ENCODE results near the gene HDAC11.

Gene HDAC11

GRCh38 chr3:13525827-13526625 is 45.9 kb downstream of the HDAC11 start:
- DNase-seq (ENCODE audit: low spot score), result peak; percentile 71

GRCh38 chr3:13526626-13526949 is 46.5 kb downstream of the HDAC11 start:
- DNase-seq (ENCODE audit: low spot score), result no peak

DNA sequence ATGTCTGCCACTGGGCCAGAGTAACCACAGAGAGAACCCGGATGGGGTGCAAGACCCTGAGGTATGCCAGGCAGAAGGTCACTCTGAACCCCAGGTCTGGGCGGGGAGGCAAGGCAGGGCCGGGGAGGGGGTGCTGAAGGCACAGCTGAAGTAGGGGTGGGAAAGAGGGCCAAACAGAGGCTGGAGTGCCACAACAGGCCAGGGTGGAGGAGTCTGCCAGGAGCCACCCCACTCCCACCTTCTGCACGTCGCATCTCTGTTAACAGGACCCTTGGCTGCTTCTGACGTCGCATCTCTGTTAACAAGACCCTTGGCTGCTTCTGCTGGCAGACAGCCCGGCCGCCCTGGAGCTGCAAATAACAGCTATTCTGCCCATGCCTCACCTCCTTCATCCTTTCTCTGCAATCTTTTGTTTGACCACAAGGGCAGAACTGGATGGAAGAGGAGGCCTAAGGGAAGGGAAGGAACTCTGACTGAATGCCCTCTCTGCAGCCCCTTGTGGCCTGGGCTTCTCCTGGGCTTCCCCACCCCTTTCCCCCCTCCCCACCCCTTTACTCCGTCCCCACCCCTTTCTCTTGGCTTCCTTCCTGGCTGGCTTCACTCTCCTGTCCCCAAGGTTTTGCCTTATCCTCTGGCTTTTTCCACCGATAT is 48.2 kb downstream of the HDAC11 start:
- DNase-seq (ENCODE audit: low spot score), result no peak

DNA sequence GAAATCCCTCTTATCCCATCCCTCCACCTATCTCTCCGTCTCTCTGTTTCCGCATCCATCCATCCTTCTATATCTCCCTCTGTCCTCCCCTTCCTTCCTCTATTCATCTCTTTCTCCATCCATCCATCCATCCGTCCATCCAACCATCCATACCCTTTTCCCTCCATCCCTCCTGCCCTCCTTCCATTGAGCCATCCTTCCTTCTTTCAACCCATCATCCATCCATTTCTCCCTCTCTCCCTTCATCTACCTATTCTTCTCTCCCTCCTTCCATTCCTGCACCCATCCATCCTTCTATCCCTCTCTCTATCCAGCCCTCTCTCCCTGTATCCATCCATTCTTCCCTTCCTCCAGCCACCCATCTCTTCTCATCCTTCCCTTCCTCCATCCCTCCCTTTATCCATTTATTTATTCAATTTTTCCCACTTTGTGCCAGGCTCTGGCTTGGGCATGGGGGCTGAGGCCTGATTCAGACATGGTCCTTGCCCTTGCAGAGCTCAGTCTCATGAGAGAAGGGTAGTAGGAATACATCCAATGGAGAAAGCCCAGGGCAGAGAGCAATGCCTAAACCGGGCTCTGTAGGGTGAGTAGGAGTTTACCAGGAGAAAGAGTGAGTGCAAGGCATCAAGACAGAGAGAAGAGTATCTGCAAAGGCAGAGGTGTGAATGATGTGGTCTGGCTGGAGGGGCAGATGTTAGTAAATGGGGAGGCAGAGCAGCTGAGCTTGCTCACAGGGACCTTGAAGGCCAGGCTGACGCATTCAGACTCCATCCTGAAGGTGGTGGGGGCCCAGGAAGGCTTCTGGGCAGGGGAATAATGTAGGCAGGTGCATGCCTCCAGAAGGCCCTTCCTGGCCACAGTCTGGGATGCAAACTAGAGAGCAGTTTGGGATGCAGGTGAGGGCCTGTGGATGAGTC is 49.3 kb downstream of the HDAC11 start:
- DNase-seq (ENCODE audit: low spot score), result no peak

DNA sequence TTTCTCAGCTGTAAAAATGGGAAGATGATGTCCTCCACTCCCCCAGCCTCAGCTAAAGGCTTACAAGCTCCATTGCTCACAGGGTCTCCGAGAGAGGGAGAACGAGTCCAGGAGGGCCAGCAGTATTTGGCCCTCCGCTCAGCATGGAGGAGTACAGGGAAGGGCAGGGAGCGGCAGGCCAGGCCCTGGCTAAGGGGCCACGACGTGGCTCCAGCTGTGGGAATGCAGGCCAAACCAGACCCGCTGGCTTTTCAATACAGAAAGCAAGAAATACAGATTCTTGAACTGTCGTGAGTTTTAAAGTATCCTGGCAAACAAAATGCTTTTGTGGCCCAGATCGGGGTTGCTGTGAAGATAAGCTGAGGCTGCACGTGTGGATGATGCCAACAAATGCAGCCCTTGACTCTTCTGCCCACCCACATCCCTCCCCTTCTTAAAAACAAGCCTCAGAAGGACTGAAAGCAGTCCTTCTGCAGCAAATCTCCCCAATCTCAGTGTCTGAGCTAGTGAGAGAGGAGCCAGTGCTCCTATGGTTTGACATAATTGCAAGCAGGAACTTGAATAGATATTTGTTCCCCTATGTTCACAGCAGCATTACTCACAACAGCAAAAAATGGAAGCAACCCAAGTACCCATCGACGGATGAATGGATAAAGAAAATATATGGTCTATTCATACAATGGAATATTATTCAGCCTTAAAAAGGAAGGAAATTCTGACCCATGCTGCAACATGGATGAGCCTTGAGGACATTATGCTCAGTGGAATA is 50.3 kb downstream of the HDAC11 start:
- DNase-seq (ENCODE audit: low spot score), result no peak

GRCh38 chr3:13532085-13532484 is 52.0 kb downstream of the HDAC11 start:
- DNase-seq (ENCODE audit: low spot score), result no peak

DNA sequence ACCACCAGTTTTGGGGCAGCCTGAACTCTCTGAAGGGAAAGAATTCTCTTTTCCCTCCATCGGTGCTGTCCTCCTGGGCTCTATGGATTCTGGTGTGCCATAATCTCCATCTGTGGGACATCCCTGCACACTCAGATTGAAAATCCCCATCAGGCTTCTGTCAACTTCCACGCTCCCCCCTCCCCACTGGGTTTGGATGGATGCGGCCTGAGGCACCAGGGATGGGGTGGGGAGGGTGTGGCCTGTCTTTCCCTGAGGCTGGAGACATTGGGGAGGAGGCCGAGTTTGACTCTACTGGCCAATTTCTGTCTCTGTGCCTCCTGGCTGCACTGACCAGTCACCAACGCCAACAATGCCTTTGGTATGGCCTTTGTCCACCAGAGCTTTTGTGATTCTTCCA is 52.5 kb downstream of the HDAC11 start:
- DNase-seq (ENCODE audit: low spot score), result no peak

GRCh38 chr3:13533885-13534301 is 53.8 kb downstream of the HDAC11 start:
- no peak for DNase-seq (ENCODE audit: low spot score)

- no peak for DNase-seq (ENCODE audit: low spot score)
Measured at GRCh38 chr3:13535526-13535875, 55.4 kb downstream of the HDAC11 start.

GRCh38 chr3:13535905-13536304 is 55.8 kb downstream of the HDAC11 start:
- DNase-seq (ENCODE audit: low spot score), result no peak

DNA sequence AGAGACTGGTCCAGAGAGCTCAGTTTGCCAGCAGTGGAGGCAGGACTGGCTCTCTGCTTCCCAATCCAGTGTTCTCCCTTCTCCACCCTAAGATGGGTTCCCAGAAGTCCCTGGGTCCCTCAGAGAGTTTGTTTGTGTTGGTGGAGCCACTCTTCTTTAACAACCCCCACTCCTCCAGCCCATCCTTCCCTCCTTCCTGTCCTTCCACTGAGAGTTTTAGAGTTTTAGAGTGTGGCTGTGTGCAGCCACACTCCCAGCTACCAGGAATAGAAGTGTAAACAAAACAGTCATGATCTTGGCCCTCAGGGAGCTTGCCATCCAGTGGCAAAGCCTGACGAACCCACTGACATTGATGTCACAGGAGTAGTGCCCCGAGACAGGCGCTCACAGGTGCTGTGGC is 56.3 kb downstream of the HDAC11 start:
- DNase-seq (ENCODE audit: low spot score), result no peak

GRCh38 chr3:13536832-13537231 is 56.7 kb downstream of the HDAC11 start:
- DNase-seq (ENCODE audit: low spot score), result no peak

GRCh38 chr3:13537244-13537908 is 57.3 kb downstream of the HDAC11 start:
- no peak for DNase-seq (ENCODE audit: low spot score)

DNA sequence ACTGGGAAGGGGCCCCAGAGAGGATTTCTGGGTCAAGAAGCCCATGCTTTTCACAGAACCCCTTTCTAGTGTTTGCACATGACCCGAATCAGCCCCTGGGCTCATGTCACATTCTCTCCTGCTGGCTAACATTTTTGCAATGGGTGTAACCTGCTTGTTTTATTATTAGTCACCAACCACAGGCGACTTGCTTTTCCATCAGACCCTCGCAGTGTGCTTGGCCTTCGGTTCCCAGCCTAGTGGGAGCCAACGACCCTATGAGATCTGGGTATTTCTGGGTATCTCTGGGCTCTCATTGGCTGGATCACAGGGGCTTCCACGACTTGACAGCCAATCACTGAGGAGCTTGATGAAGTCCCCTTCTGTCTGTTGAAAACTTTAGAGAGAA is 57.8 kb downstream of the HDAC11 start:
- peak; percentile 90 for DNase-seq (ENCODE audit: low spot score)

DNA sequence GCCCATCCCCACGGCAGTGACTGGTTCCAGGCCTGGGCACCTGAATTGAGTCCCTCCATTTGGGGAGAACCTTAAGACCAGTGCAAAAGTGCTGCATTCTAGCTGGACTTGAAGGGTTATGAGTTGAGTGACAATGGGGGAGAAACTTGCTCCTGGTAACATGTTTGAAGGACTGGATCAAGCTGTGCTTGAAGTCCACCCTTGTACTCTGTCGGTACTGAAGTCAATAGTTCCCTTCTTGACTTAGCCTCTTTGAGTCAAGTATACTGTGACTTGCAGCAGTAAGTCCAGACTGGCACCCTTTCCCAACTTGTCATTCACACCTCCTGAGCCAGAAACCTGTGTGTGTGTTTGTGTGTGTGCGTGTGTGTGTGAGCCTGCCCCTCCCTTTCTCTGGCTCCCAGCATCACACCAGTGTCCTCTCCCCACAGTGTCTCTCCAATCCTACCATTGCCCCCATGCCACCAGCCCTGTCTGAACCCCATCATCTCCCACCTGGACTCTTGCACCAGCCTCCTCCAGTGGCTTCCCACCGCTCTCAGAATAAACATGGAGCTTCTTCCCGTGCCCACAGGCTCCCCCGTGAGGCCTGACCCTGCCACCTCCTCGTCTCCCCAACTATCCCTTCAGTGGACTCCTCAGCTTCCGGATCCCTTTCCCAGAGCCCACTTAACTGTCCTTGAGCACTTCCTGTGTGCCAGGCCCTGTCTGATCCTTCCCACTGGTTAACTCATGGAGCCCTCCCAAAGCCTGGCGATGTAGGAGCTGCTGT is 58.6 kb downstream of the HDAC11 start:
- no peak for DNase-seq (ENCODE audit: low spot score)

DNA sequence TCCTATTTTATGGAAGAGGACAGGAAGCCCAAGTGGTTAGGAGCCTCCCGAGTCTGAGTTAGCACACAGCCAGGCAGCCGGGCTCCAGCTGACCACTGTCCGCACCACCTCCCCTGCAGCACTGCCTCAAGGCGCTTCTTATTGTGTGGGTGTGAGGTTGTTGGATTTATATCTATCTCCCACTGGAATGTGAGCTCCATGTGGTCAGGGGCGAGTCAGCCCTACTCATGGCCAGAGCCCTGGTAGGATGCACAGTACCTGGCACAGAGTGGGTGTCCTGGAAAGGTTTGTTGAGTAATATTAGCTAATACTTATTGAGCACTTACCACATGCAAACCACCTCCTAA is 59.2 kb downstream of the HDAC11 start:
- peak; percentile 44 for DNase-seq (ENCODE audit: low spot score)

- DNase-seq (ENCODE audit: low spot score), result no peak
Measured at GRCh38 chr3:13539671-13540070, 59.6 kb downstream of the HDAC11 start.

GRCh38 chr3:13540297-13540995 is 60.3 kb downstream of the HDAC11 start:
- no peak for DNase-seq (ENCODE audit: low spot score)

DNA sequence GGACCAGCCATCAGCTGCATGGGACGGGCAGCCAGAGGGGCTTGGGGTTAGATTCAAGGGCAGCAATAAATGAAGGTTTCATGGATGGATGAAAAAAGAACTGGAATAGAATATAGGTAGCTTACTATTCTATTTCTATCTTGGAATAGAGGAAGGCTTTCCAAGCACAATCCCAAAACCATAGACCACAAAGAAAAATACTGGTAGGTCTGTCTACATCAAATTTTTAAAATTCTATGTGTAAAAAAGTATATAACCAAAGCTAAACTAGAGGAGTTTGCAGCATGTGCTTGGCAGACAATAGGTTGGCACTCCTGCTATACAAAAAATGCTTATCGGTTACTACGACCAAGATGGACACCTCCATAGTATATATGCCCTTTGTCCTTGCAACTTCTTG is 61.6 kb downstream of the HDAC11 start:
- no peak for DNase-seq (ENCODE audit: low spot score)

DNA sequence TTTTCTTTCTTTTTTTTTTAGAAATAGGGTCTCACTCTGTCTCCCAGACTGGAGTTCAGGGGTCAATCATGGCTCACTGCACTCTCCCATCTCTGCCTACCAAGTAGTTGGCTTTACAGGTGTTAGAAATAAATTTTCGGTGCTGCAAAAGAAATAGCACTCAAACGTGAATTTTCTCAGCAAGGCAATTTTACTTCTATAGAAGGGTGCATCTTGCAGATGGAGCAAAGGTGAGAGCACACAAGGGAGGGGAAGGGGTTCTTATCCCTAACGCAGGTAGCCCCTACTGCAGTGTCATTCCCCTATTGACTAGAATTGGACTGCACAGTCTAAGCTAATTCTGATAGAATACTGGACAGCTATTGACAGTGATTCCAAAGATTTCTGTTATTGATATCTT is 62.0 kb downstream of the HDAC11 start:
- DNase-seq (ENCODE audit: low spot score), result no peak
